Tibial artery (tissue), 4 donors: ENCODE measurements around the gene INS.

Experiments used
- DNase-seq, 2 donors: peaks; one replicate each; pipeline ENCODE4 v3.0.0-alpha.2; 2019
- H3K27ac ChIP-seq, 2 donors: fragments of 200-600 bp; sonication (generic) in 1 of 2; 1 replicate in 1 of 2; 2 replicates in 1 of 2; pipeline ENCODE4 v1.5.1; 2018 to 2019; ENCODE audit warnings: mild to moderate bottlenecking in 1 of 2
- H3K27me3 ChIP-seq, 2 donors: fragments of 200-600 bp; sonication (generic) in 1 of 2; one replicate each; pipeline versions ENCODE4 v1.5.1 to v1.6.0; 2016 to 2019
- H3K36me3 ChIP-seq, 3 donors: fragments of 200-600 bp; sonication (generic) in 2 of 3; one replicate each; pipeline ENCODE4 v1.5.1; 2016 to 2019; ENCODE audit warnings: mild to moderate bottlenecking in 2 of 3
- H3K4me1 ChIP-seq, 4 donors: fragments of 200-600 bp; sonication (generic) in 2 of 4; 1 replicate in 3 of 4; 2 replicates in 1 of 4; pipeline ENCODE4 v1.5.1; 2016 to 2019
- H3K4me3 ChIP-seq, 2 donors: fragments of 200-600 bp; sonication (generic) in 1 of 2; 1 replicate in 1 of 2; 2 replicates in 1 of 2; pipeline ENCODE4 v1.5.1; 2018 to 2019; ENCODE audit warnings: mild to moderate bottlenecking in 2 of 2
- H3K9me3 ChIP-seq, 3 donors: fragments of 200-600 bp; sonication (generic) in 1 of 3; one replicate each; pipeline ENCODE4 v1.5.1; 2016 to 2019
- CTCF ChIP-seq, 2 experiments: fragments of 200-600 bp in 1 of 2; fragments of 450-650 bp in 1 of 2; IDR thresholded peaks; one replicate each; pipeline ENCODE4 v1.5.1; 2017 to 2019; ENCODE audit warnings: antibody characterized with exemption in 2 of 2, mild to moderate bottlenecking in 1 of 2, moderate library complexity in 1 of 2
- intact Hi-C: fragments of 100-400 bp; cut with DNase I; formaldehyde crosslinking; loops from one replicate; pipeline ENCODE4 v1.15.0; 2023; ENCODE audit warnings: low total_unique reads

Gene INS

GRCh38 chr11:2187280-2187707 is 26.3 kb upstream of the INS start:
- DNase-seq = no peak
- H3K27ac ChIP-seq = no peak overlapping the region
- H3K36me3 ChIP-seq = no peaks in the 10 kb centered on the region
- H3K27me3 ChIP-seq = peaks cover 0 to 86% of the 10 kb centered on the region in 2 donors
- no peak for TF ChIP-seq CTCF (IDR thresholded peaks at IDR 0.05)
- no peaks in the 10 kb centered on the region for H3K4me1 ChIP-seq
- no peaks in the 10 kb centered on the region for H3K9me3 ChIP-seq
- intact Hi-C loops = no loop called here
- H3K4me3 ChIP-seq = no peak overlapping the region

- no peak for DNase-seq
- no peak overlapping the region for H3K27ac ChIP-seq
- H3K4me1 ChIP-seq = no peaks in the 10 kb centered on the region
- peaks cover 0 to 86% of the 10 kb centered on the region in 2 donors for H3K27me3 ChIP-seq
- no peaks in the 10 kb centered on the region for H3K36me3 ChIP-seq
- TF ChIP-seq CTCF (IDR thresholded peaks at IDR 0.05) = peak; percentile 13 to 26
- H3K9me3 ChIP-seq = no peaks in the 10 kb centered on the region
- no peak overlapping the region for H3K4me3 ChIP-seq
- intact Hi-C loops = no loop called here
These were observed 25.8 kb upstream of the INS start for GRCh38 chr11:2186669-2187279.

GRCh38 chr11:2185324-2186085 is 24.5 kb upstream of the INS start:
- TF ChIP-seq CTCF (IDR thresholded peaks at IDR 0.05) = no peak
- H3K27ac ChIP-seq = no peak overlapping the region
- H3K4me1 ChIP-seq = no peaks in the 10 kb centered on the region
- no peaks in the 10 kb centered on the region for H3K9me3 ChIP-seq
- no peak overlapping the region for H3K4me3 ChIP-seq
- peaks cover 0 to 85% of the 10 kb centered on the region in 2 donors for H3K27me3 ChIP-seq
- intact Hi-C loops = no loop called here
- no peaks in the 10 kb centered on the region for H3K36me3 ChIP-seq
- DNase-seq = no peak

- H3K9me3 ChIP-seq = no peaks in the 10 kb centered on the region
- no peaks in the 10 kb centered on the region for H3K4me1 ChIP-seq
- intact Hi-C loops = no loop called here
- H3K27me3 ChIP-seq = peaks cover 0 to 84% of the 10 kb centered on the region in 2 donors
- H3K27ac ChIP-seq = no peak overlapping the region
- no peak for TF ChIP-seq CTCF (IDR thresholded peaks at IDR 0.05)
- DNase-seq = no peak
- H3K4me3 ChIP-seq = no peak overlapping the region
- H3K36me3 ChIP-seq = no peaks in the 10 kb centered on the region
These were observed 21.9 kb upstream of the INS start for GRCh38 chr11:2182692-2183474.

- H3K27ac ChIP-seq = no peak overlapping the region
- no peaks in the 10 kb centered on the region for H3K36me3 ChIP-seq
- H3K4me3 ChIP-seq = no peak overlapping the region
- no peaks in the 10 kb centered on the region for H3K9me3 ChIP-seq
- H3K4me1 ChIP-seq = no peaks in the 10 kb centered on the region
- TF ChIP-seq CTCF (IDR thresholded peaks at IDR 0.05) = no peak
- DNase-seq = no peak
- H3K27me3 ChIP-seq = peaks cover 0 to 83% of the 10 kb centered on the region in 2 donors
- intact Hi-C loops = no loop called here
These were observed 21.1 kb upstream of the INS start for GRCh38 chr11:2182075-2182474.
